Activated T-helper 9 cell treated with anti-CD3 and anti-CD28 coated beads, Interleukin-2, amount 50 U/mL, for 16 hours (primary cell): ENCODE measurements around the gene FERMT3.

ENCODE experiments used
- DNase-seq: peaks from one replicate; pipeline ENCODE4 v3.0.0-alpha.2; 2020; ENCODE audit warnings: low read depth

FERMT3 gene

DNA sequence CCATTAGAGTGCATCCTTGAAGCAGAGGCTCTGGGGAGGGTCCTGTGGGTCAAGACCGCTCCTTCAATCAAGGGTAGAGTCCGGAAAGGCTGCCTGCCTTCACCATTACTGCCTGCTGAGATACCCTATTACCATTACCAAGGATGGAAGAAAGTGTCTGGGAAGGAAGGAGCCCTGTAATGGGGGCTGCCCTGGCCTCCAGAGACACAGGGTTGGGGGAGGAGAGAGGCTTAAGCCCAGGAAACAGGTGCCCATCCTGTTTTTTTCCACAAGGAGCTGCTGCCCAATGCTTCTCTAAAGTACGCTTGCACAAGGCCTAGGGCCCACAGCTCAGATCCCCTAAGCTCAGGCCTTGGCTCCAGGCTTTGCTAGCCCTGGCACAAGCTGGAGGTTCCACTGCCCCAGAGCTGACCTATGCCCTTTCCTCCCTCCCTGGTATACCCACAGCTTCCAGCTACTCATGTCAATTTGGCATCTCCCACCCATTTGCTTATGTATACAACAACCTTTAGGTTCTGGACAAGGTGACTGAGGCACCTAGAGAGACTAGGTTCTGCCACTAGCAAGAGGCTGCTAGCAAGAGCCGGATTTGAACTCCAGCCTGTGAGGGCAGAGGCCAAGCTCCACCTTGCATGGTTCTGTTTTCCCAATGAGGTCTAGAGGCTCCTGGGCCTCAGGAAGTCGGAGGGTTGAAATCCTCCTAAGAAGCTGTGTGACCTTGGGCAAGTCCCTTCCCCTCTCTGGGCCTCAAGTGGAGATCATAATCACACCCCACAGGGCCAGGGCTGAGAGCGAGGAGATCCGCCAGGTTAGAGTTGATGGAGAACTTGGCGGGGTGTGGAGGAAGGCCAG lies 43.3 kb downstream of the FERMT3 start:
- DNase-seq = no peak

- no peak for DNase-seq
Measured at GRCh38 chr11:64250415-64251015, 44.0 kb downstream of the FERMT3 start.

GRCh38 chr11:64251016-64251752 lies 44.7 kb downstream of the FERMT3 start, which contains the start of gene PLCB3:
TSS of gene PLCB3 (plus strand) at chr11:64251530. CDS start at chr11:64251650, 120 bp downstream.
- peak; percentile 61 for DNase-seq

GRCh38 chr11:64251753-64252002 lies 45.2 kb downstream of the FERMT3 start:
- DNase-seq = no peak

DNA sequence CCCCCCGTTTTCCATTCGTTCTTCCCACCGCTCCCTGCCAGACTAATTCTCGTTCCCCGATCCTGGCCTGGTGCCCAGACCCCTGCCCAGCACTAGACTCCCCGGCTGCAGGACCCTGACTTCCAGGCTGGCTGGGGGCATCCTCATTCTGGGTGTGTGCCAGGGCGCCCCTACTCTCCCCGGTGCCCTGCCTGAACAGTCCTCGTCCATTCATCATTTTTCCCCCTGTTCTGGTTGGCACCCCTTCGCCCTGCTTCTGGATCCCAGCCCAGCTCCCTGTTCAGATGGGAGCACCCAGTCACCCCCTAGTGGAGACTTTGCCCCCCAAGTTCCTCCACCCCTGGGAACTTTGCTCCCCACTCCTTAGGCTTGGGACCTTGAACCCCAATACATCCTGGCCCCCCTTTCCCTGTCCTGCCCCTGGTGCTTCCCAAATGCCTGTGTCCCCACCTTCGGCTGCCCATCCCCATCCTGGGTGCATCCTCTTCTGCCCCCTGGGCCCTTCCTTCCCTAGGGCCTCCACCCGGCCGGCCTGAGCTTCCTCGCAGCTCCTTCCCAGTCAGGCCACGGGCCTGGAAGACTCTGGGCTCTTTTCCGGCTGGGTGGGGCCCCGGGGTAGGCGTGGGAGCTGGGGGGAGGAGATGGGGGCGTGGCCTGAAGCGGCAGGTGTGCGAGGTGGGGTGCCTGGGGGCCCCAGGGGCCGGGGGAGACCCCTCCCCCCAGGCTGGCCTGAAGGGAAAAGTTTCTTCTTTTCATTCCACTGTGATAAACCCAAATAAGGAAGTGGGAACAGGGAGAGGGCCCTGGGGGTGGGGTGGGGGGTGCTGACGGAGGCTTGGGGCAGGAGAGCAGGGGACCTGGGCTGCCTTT lies 45.7 kb downstream of the FERMT3 start:
- DNase-seq = no peak

- no peak for DNase-seq
Measured at GRCh38 chr11:64253043-64253442, 46.5 kb downstream of the FERMT3 start.

DNA sequence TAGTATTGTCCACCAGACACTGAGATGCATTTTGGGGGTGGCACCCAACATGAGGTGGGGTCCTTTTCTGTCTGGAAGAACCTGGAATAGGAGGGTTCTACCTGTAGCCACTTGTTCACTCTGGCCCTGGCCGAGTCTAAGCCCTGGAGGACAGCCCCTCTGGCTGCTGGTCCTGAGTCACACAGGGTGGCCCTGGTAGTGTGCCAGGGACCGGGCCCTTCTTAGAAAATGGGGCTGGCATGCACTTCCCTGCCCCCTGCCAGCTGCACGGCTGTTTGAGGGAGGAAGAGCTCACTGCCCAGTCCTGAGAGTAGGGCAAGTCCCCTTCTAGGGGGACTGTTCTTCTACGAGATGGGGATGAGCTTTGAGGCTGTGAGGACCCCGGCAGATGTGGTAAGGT lies 47.0 kb downstream of the FERMT3 start:
- no peak for DNase-seq

GRCh38 chr11:64254326-64254725 lies 47.8 kb downstream of the FERMT3 start:
- no peak for DNase-seq

- DNase-seq = no peak
Measured at GRCh38 chr11:64255135-64256128, 48.9 kb downstream of the FERMT3 start.

DNA sequence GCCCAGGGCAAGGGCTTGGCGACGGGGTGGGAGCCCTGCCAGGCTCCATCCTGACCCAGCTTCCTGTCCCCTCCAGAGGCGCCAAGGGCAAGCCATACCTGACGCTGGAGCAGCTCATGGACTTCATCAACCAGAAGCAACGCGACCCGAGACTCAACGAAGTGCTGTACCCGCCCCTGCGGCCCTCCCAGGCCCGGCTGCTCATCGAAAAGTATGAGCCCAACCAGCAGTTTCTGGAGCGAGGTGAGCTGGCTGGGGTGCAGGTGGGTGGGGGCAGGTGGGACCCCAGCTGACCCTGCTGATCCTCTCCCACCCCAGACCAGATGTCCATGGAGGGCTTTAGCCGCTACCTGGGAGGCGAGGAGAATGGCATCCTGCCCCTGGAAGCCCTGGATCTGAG lies 49.8 kb downstream of the FERMT3 start:
- DNase-seq = no peak

- no peak for DNase-seq
Measured at GRCh38 chr11:64258356-64258755, 51.8 kb downstream of the FERMT3 start.

DNA sequence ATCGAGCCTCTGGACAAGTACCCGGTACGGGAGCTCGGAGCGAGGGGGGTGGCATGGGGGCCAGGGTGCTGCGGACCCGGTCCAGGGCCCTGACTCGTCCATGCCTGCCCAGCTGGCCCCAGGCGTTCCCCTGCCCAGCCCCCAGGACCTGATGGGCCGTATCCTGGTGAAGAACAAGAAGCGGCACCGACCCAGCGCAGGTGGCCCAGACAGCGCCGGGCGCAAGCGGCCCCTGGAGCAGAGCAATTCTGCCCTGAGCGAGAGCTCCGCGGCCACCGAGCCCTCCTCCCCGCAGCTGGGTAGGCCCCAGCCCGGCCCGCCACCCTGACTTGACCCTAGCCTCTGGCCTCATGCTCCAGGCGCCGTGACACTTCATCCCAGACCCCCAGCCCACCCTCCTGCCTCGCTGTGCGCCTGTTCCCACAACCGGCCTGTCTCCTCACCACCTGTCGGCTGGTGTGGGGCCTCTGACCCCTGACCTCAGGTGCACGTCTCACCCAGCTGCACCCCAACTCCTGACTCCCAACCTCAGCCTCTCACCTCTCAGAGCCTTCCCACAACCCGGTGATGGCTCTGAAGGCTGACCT lies 52.5 kb downstream of the FERMT3 start:
- no peak for DNase-seq

GRCh38 chr11:64259533-64260067 lies 53.1 kb downstream of the FERMT3 start:
- no peak for DNase-seq

- DNase-seq = no peak
Measured at GRCh38 chr11:64260147-64260708, 53.7 kb downstream of the FERMT3 start.

DNA sequence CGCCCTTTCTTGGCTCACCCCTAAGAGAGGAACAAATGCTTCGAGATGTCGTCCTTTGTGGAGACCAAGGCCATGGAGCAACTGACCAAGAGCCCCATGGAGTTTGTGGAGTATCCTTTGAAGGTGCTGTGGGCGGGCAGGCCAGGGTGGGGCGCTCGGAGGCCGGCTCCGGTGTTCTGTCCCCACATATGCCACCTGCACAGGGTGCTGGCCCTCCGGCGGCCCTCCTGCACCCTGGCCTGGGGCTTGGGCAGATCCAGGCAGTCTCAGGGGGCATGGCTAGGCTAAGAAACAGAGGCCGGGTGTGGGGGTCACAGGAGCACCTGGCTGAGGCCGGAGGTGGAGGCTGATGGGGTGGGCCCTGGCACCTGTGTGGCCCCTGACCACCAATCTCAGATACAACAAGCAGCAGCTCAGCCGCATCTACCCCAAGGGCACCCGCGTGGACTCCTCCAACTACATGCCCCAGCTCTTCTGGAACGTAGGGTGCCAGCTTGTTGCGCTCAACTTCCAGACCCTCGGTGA lies 55.1 kb downstream of the FERMT3 start:
- DNase-seq = no peak

DNA sequence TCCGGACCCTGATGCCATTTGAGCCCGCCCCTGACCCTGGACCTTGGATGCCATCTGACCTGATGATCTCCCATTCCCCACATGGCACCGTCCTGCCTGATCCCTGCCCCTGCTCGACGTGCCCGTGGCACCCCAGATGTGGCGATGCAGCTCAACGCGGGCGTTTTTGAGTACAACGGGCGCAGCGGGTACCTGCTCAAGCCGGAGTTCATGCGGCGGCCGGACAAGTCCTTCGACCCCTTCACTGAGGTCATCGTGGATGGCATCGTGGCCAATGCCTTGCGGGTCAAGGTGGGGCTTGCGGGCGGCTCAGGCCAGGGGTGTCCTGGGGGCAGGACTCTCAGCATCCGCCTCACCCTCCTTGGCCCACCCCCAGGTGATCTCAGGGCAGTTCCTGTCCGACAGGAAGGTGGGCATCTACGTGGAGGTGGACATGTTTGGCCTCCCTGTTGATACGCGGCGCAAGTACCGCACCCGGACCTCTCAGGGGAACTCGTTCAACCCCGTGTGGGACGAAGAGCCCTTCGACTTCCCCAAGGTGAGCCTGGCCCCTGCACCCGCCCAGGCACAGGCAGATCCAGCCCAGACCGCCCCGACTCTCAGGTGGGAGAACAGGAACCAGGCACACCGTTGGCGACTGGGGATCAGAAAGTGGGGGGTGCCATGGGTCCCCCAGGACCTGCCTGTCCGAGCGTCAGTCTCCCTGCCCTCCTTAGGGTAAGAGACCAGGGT lies 55.9 kb downstream of the FERMT3 start:
- no peak for DNase-seq

DNA sequence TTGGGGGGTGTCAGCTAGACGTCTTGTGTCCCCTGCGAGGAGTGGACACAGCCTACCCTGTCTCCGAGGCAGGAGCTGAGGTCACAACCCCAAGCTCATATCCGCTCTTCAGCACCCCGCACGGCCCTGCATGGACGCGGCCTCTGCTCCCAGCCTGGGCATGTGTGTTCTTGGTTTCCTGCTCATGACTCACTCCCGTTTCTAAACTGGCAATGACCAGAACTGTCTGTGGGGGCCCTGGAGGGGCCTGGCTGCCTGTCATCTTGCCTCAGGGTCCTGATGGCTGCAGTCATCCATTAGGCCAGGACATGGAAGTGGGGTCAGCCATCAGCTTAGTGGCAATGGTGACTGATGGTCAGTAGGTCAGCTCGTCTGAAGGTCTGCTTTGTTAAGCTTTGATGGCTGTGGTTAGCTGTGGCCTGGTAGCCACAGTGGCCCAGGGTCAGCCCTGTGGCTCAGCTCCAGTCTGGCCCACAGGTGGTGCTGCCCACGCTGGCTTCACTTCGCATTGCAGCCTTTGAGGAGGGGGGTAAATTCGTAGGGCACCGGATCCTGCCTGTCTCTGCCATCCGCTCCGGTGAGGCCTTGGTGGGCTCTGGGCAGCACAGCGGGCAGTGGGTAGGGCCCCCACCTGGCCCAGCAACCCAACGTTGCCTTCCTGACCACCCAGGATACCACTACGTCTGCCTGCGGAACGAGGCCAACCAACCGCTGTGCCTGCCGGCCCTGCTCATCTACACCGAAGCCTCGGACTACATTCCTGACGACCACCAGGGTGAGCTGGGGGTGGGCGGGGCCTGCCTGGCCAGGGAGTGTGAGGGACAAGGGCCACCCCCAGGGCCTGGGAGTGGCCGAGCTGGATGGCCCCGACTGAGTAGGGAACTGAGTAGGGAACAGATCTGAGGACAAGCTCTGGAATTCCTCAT lies 56.8 kb downstream of the FERMT3 start:
- no peak for DNase-seq

DNA sequence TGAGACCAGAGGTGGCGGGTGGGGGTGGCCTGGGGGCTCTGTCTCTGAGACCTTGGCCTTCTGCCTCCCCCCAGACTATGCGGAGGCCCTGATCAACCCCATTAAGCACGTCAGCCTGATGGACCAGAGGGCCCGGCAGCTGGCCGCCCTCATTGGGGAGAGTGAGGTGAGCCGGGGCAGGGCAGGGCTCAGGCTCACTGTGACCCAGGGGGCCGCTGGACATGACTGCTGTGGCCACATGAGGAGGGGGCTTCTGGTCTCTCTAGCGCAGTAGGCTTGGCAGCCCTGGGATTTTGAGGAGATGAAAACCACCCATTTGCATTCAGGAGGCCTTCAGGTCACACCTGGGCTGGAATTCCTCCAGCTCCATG lies 57.4 kb downstream of the FERMT3 start:
- DNase-seq = no peak
